K562 (cell line): ENCODE data around the gene RNU6-9. TPM values are rescaled to one million over a fixed set of nuclear protein-coding genes. Genes with fewer than 3 reads are reported as not detected.
A peak's percentile ranks its signal among the peaks of the same experiment; 100 is the strongest.

Experiments
- GTF3C2 ChIP-seq: IDR thresholded peaks from 3 replicates; pipeline ENCODE4 v1.6.1; 2011; ENCODE audit warnings: borderline replicate concordance, mild to moderate bottlenecking, moderate library complexity; ENCODE audit not compliant: insufficient read length; ENCODE audit errors: extremely low read depth
- HDGF ChIP-seq: fragments of 450-650 bp; IDR thresholded peaks from 2 replicates; pipeline ENCODE4 v1.6.1; 2016
- HMGXB4 ChIP-seq: sonication (generic); formaldehyde crosslinking; IDR thresholded peaks from 2 replicates; pipeline ENCODE4 v1.8.1; 2023; ENCODE audit warnings: mild to moderate bottlenecking, missing genetic modification reagents
- JUNB ChIP-seq: fragments of 450-650 bp; formaldehyde crosslinking; conservative IDR thresholded peaks from 2 replicates; pipeline ENCODE4 v1.4.0; 2020; ENCODE audit warnings: mild to moderate bottlenecking
- NEUROD1 ChIP-seq: fragments of 150-350 bp; IDR thresholded peaks from 2 replicates; pipeline ENCODE4 v1.6.1; 2014; ENCODE audit warnings: borderline replicate concordance, low read length, low read depth; ENCODE audit not compliant: partially characterized antibody
- NFXL1 ChIP-seq: fragments of 450-650 bp; formaldehyde crosslinking; IDR thresholded peaks from 2 replicates; pipeline ENCODE4 v1.4.0; 2021; ENCODE audit warnings: mild to moderate bottlenecking
- RBM34 ChIP-seq: fragments of 200-400 bp; formaldehyde crosslinking; IDR thresholded peaks from 2 replicates; pipeline ENCODE4 v1.6.1; 2018; ENCODE audit warnings: low read length, borderline replicate concordance; ENCODE audit not compliant: insufficient read depth
- RFX1 ChIP-seq: fragments of 450-650 bp; IDR thresholded peaks from 2 replicates; pipeline ENCODE4 v1.6.1; 2016; ENCODE audit warnings: mild to moderate bottlenecking, moderate library complexity
- XRCC5 ChIP-seq: fragments of 200-400 bp; formaldehyde crosslinking; IDR thresholded peaks from 2 replicates; pipeline ENCODE4 v1.6.1; 2017; ENCODE audit warnings: low read depth, mild to moderate bottlenecking, low read length
- ZBTB1 ChIP-seq: sonication (generic); formaldehyde crosslinking; IDR thresholded peaks from 2 replicates; pipeline ENCODE4 v1.8.1; 2023; ENCODE audit warnings: missing genetic modification reagents, low read depth, mild to moderate bottlenecking, borderline replicate concordance
- ZBTB34 ChIP-seq: fragments of 250-450 bp; sonication (Bioruptor Pico); IDR thresholded peaks from 2 replicates; pipeline ENCODE4 v1.8.0; 2021; ENCODE audit warnings: mild to moderate bottlenecking, moderate library complexity
- ZBTB49 ChIP-seq: sonication (generic); formaldehyde crosslinking; IDR thresholded peaks from 2 replicates; pipeline ENCODE4 v1.8.0; 2022; ENCODE audit warnings: missing genetic modification reagents, mild to moderate bottlenecking, borderline replicate concordance
- ZFX ChIP-seq: sonication (generic); formaldehyde crosslinking; IDR thresholded peaks from 2 replicates; pipeline ENCODE4 v1.8.0; 2022; ENCODE audit warnings: mild to moderate bottlenecking, missing genetic modification reagents, moderate library complexity
- ZNF609 ChIP-seq: sonication (generic); formaldehyde crosslinking; IDR thresholded peaks from 2 replicates; pipeline ENCODE4 v1.8.1; 2023; ENCODE audit warnings: missing genetic modification reagents, mild to moderate bottlenecking, borderline replicate concordance
- polyA plus RNA-seq, 8 experiments: library from polyadenylated mRNA; depleted of rRNA in 4 of 8; stranded (reverse) in 5 of 8; unstranded in 3 of 8; fragments of >200 nt; fragmentation: Nextera tagmentation in 2 of 8; fragmentation: Illumina TruSeq in 1 of 8; extraction: Ambion mirVana in 2 of 8; extraction: Trizol in 1 of 8; gene quantifications; 2 replicates each; pipeline versions ENCODE4 v1.2.1 to v1.2.3, GENCODE V29; 2011 to 2014; ENCODE audit warnings: inconsistent platforms in 1 of 8, missing spikeins in 1 of 8
- total RNA-seq, 7 experiments: library from RNA; depleted of rRNA in 6 of 7; stranded (reverse); fragments of >200 nt in 6 of 7; fragmentation: Illumina TruSeq in 2 of 7; extraction: Trizol in 2 of 7; gene quantifications; 2 replicates each; pipeline versions ENCODE4 v1.2.1 to v1.2.3, GENCODE V29; 2011 to 2021; ENCODE audit warnings: low replicate concordance in 1 of 7

RNU6-9 gene
- total and polyA plus RNA-seq, 9 of the 15 experiments (the other 6 are each of a cell fraction or from before 2014, with no cell fraction given): not detected

GRCh38 chr19:925087-925525, 31.8 kb downstream of the RNU6-9 start (continued):
- TF ChIP-seq GTF3C2 (no peak), HDGF (no peak), ZNF609 (CRISPR knock-in tag) (no peak), RBM34 (no peak), JUNB (0 out of 2 replicates have a peak, but pooled peaks have one; percentile 44), ZFX (CRISPR knock-in tag) (peak; percentile 58), ZBTB34 (CRISPR knock-in tag) (no peak), NEUROD1 (no peak), HMGXB4 (CRISPR knock-in tag) (peak; percentile 49; the same call in 1 of the 2 replicates), RFX1 (no peak), XRCC5 (no peak; the same call in 1 of the 2 replicates), NFXL1 (no peak), ZBTB1 (CRISPR knock-in tag) (no peak), ZBTB49 (no peak)
